Mesothelial cell of epicardium (in vitro differentiated cells): Measurements from ENCODE around the gene RP2. TPM values are rescaled to one million over a fixed set of nuclear protein-coding genes. Genes with fewer than 3 reads are reported as not detected.

Experiments
- DNase-seq, 2 experiments: peaks; one replicate each; pipeline ENCODE4 v3.0.0; 2021; ENCODE audit warnings: low spot score in 2 of 2; ENCODE audit not compliant: unreplicated experiment in 2 of 2
- H3K27ac Mint-ChIP-seq: 2 replicates; pipeline ENCODE4 v1.8.0; 2021; ENCODE audit warnings: mixed read lengths
- H3K27me3 Mint-ChIP-seq: 2 replicates; pipeline ENCODE4 v1.8.0; 2021; ENCODE audit warnings: low read depth, mixed read lengths
- H3K36me3 Mint-ChIP-seq: 2 replicates; pipeline ENCODE4 v1.8.0; 2021; ENCODE audit warnings: mixed read lengths
- H3K4me1 Mint-ChIP-seq: 2 replicates; pipeline ENCODE4 v1.8.0; 2021; ENCODE audit warnings: mixed read lengths
- H3K4me3 Mint-ChIP-seq: 2 replicates; pipeline ENCODE4 v1.8.0; 2021; ENCODE audit warnings: mild to moderate bottlenecking, moderate library complexity, mixed read lengths
- H3K9me3 Mint-ChIP-seq: 2 replicates; pipeline ENCODE4 v1.8.0; 2021; ENCODE audit warnings: mixed read lengths
- total RNA-seq: library from RNA; stranded (reverse); gene quantifications from 3 replicates; pipeline ENCODE4 v1.2.1, GENCODE V29; 2021
- TF ChIP-seq, protein P1 (sequence below): fragments of 200-600 bp; sonication (generic); IDR thresholded peaks from one replicate; pipeline ENCODE4 v1.5.0; 2021; ENCODE audit warnings: antibody characterized with exemption; ENCODE audit not compliant: unreplicated experiment

The RP2 gene
- total RNA-seq, 1 donor from 2014 or later: 8.1 TPM

- Mint-ChIP-seq H3K36me3 (no peaks in the 10 kb centered on the region), H3K4me1 (no peaks in the 10 kb centered on the region), H3K27me3 (no peaks in the 10 kb centered on the region), H3K9me3 (peaks cover 27% of the 10 kb centered on the region), H3K27ac (peak overlapping the region; percentile 59), H3K4me3 (no peak overlapping the region)
- TF ChIP-seq, protein P1, sequence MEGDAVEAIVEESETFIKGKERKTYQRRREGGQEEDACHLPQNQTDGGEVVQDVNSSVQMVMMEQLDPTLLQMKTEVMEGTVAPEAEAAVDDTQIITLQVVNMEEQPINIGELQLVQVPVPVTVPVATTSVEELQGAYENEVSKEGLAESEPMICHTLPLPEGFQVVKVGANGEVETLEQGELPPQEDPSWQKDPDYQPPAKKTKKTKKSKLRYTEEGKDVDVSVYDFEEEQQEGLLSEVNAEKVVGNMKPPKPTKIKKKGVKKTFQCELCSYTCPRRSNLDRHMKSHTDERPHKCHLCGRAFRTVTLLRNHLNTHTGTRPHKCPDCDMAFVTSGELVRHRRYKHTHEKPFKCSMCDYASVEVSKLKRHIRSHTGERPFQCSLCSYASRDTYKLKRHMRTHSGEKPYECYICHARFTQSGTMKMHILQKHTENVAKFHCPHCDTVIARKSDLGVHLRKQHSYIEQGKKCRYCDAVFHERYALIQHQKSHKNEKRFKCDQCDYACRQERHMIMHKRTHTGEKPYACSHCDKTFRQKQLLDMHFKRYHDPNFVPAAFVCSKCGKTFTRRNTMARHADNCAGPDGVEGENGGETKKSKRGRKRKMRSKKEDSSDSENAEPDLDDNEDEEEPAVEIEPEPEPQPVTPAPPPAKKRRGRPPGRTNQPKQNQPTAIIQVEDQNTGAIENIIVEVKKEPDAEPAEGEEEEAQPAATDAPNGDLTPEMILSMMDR: no peak
- DNase-seq: no peak
These were observed 17.7 kb upstream of the RP2 start for GRCh38 chrX:46819136-46819535.

- Mint-ChIP-seq H3K4me1 (no peaks in the 10 kb centered on the region), H3K4me3 (no peak overlapping the region), H3K9me3 (peaks cover 30% of the 10 kb centered on the region), H3K27ac (no peak overlapping the region), H3K27me3 (no peaks in the 10 kb centered on the region), H3K36me3 (no peaks in the 10 kb centered on the region)
- no peak for DNase-seq
- TF ChIP-seq, protein P1: no peak
These were observed 16.3 kb upstream of the RP2 start for GRCh38 chrX:46820391-46821100.

DNA sequence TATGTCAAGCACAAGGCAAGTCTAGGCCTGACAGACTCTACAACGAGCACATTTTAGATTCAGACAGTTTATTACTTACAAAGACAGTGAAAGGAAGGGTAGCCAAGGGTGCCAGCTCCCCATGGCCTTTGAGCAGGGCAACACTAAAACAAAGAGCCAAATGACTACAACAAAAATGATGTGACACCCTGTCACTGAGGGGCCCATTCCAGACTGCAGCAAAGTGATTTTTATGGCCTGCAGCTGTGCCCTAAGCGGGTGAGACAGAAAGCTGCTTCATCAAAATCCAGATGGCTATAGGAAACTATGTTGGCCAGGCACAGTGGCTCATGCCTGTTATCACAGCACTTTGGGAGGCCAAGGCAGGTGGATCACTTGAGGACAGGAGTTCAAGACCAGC, 13.4 kb upstream of the RP2 start:
- Mint-ChIP-seq H3K27ac (no peak overlapping the region), H3K36me3 (no peaks in the 10 kb centered on the region), H3K27me3 (no peaks in the 10 kb centered on the region), H3K4me1 (no peaks in the 10 kb centered on the region), H3K4me3 (no peak overlapping the region), H3K9me3 (peaks cover 38% of the 10 kb centered on the region)
- TF ChIP-seq, protein P1: no peak
- no peak for DNase-seq

GRCh38 chrX:46831765-46832327, 5.0 kb upstream of the RP2 start:
- H3K4me1 Mint-ChIP-seq: no peaks in the 10 kb centered on the region

GRCh38 chrX:46837558-46838485, 979 bp downstream of the RP2 start:
- Mint-ChIP-seq H3K9me3 (peaks cover 13% of the 10 kb centered on the region), H3K27me3 (no peaks in the 10 kb centered on the region), H3K4me1 (peaks cover 19% of the 10 kb centered on the region), H3K27ac (peak overlapping the region; percentile 98), H3K4me3 (peak overlapping the region; percentile 97), H3K36me3 (no peaks in the 10 kb centered on the region)
- no peak for DNase-seq
- TF ChIP-seq, protein P1: no peak

More at GRCh38 chrX:46831765-46832327, 5.0 kb upstream of the RP2 start:
- H3K9me3 Mint-ChIP-seq: peaks cover 7% of the 10 kb centered on the region
- no peak for DNase-seq
- H3K27me3 Mint-ChIP-seq: no peaks in the 10 kb centered on the region
- TF ChIP-seq, protein P1: no peak
- no peak overlapping the region for H3K4me3 Mint-ChIP-seq
- no peak overlapping the region for H3K27ac Mint-ChIP-seq
- no peaks in the 10 kb centered on the region for H3K36me3 Mint-ChIP-seq
